BLaER1 (cell line): ENCODE measurements around the gene CCSER1.

Experiments used
- H3K27ac ChIP-seq: shearing (Covaris generic); formaldehyde crosslinking; 2 replicates; pipeline ENCODE4 v1.8.1; 2022
- H3K27me3 ChIP-seq: shearing (Covaris generic); formaldehyde crosslinking; 2 replicates; pipeline ENCODE4 v1.8.1; 2022
- H3K36me3 ChIP-seq: shearing (Covaris generic); formaldehyde crosslinking; 2 replicates; pipeline ENCODE4 v1.8.1; 2022
- H3K4me1 ChIP-seq: shearing (Covaris generic); formaldehyde crosslinking; 2 replicates; pipeline ENCODE4 v1.8.1; 2022
- H3K4me2 ChIP-seq: shearing (Covaris generic); formaldehyde crosslinking; 2 replicates; pipeline ENCODE4 v1.8.1; 2022
- H3K4me3 ChIP-seq: shearing (Covaris generic); formaldehyde crosslinking; 2 replicates; pipeline ENCODE4 v1.8.1; 2022
- H3K9ac ChIP-seq: shearing (Covaris generic); formaldehyde crosslinking; 2 replicates; pipeline ENCODE4 v1.8.1; 2022
- H3K9me3 ChIP-seq: shearing (Covaris generic); formaldehyde crosslinking; 2 replicates; pipeline ENCODE4 v1.8.1; 2022
- H4K20me1 ChIP-seq: shearing (Covaris generic); formaldehyde crosslinking; 2 replicates; pipeline ENCODE4 v1.8.1; 2022
- Cebpa-rat ChIP-seq: shearing (Covaris generic); IDR thresholded peaks from 2 replicates; pipeline ENCODE4 v1.8.1; 2022

The CCSER1 gene

GRCh38 chr4:90757534-90758060, 630.4 kb downstream of the CCSER1 start:
- H3K4me3 ChIP-seq = no peak overlapping the region
- no peak overlapping the region for H3K9ac ChIP-seq
- no peaks in the 10 kb centered on the region for H4K20me1 ChIP-seq
- no peaks in the 10 kb centered on the region for H3K4me1 ChIP-seq
- no peak overlapping the region for H3K27ac ChIP-seq
- no peak overlapping the region for H3K4me2 ChIP-seq
- no peaks in the 10 kb centered on the region for H3K9me3 ChIP-seq
- H3K27me3 ChIP-seq = no peaks in the 10 kb centered on the region
- TF ChIP-seq Cebpa-rat = no peak
- H3K36me3 ChIP-seq = no peaks in the 10 kb centered on the region

DNA sequence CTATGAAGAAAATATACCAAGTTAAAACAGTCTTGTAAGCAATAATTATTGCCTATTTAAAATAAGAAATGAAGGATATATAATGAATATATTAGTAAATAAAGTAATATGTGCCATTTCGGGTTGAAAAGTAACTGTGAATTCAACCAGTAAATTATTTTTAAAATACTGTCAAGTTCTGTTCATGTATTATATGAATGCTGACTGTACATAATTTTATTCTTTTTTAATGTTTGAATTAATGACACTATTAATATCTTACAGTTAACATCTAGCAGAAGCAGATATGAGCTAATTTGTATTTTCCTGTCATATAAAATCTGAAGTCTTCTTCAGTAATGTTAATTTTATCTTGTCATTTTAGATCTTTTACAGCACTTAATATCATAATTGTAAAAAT, 632.9 kb downstream of the CCSER1 start:
- H3K4me2 ChIP-seq = no peak overlapping the region
- no peaks in the 10 kb centered on the region for H3K9me3 ChIP-seq
- H3K4me1 ChIP-seq = no peaks in the 10 kb centered on the region
- H3K36me3 ChIP-seq = no peaks in the 10 kb centered on the region
- no peak overlapping the region for H3K27ac ChIP-seq
- H4K20me1 ChIP-seq = no peaks in the 10 kb centered on the region
- no peak overlapping the region for H3K4me3 ChIP-seq
- no peaks in the 10 kb centered on the region for H3K27me3 ChIP-seq
- no peak for TF ChIP-seq Cebpa-rat
- no peak overlapping the region for H3K9ac ChIP-seq

- no peak overlapping the region for H3K27ac ChIP-seq
- no peaks in the 10 kb centered on the region for H3K27me3 ChIP-seq
- no peaks in the 10 kb centered on the region for H3K9me3 ChIP-seq
These were observed 639.6 kb downstream of the CCSER1 start for GRCh38 chr4:90766837-90767236.

GRCh38 chr4:90769251-90769650, 642.1 kb downstream of the CCSER1 start:
- H3K4me2 ChIP-seq = no peak overlapping the region
- H4K20me1 ChIP-seq = no peaks in the 10 kb centered on the region
- no peaks in the 10 kb centered on the region for H3K36me3 ChIP-seq
- no peak for TF ChIP-seq Cebpa-rat
- H3K27ac ChIP-seq = no peak overlapping the region
- no peak overlapping the region for H3K4me3 ChIP-seq
- no peak overlapping the region for H3K9ac ChIP-seq
- H3K4me1 ChIP-seq = no peaks in the 10 kb centered on the region
- H3K27me3 ChIP-seq = no peaks in the 10 kb centered on the region
- H3K9me3 ChIP-seq = no peaks in the 10 kb centered on the region

More at GRCh38 chr4:90766837-90767236, 639.6 kb downstream of the CCSER1 start:
- no peaks in the 10 kb centered on the region for H3K4me1 ChIP-seq
- H3K4me3 ChIP-seq = no peak overlapping the region
- no peak overlapping the region for H3K4me2 ChIP-seq
- H3K9ac ChIP-seq = no peak overlapping the region
- H4K20me1 ChIP-seq = no peaks in the 10 kb centered on the region
- H3K36me3 ChIP-seq = no peaks in the 10 kb centered on the region
- TF ChIP-seq Cebpa-rat = no peak

DNA sequence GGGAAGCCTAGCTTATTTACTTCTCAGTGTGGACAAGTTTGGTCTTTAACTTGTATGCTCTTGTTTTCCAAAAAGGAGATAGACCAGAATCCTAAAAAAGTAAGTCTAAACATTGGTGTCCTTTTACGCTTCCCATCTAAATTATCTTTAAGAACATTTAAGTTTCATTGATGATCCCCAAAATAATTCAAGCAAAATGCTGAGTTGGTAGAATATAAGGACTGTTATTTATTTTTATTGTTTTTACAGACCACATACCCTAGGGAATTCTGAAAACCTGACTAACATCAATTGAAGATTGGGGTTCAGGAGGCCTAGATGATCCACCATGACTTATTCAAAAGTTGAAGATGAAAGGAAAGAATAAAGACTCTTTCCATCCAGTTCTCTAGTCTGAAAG, 653.0 kb downstream of the CCSER1 start:
- Histone ChIP-seq H3K4me2 (no peak overlapping the region), H3K36me3 (no peaks in the 10 kb centered on the region), H3K27me3 (no peaks in the 10 kb centered on the region), H4K20me1 (no peaks in the 10 kb centered on the region), H3K4me3 (no peak overlapping the region), H3K4me1 (no peaks in the 10 kb centered on the region), H3K9me3 (no peaks in the 10 kb centered on the region), H3K27ac (no peak overlapping the region), H3K9ac (no peak overlapping the region)
- no peak for TF ChIP-seq Cebpa-rat

DNA sequence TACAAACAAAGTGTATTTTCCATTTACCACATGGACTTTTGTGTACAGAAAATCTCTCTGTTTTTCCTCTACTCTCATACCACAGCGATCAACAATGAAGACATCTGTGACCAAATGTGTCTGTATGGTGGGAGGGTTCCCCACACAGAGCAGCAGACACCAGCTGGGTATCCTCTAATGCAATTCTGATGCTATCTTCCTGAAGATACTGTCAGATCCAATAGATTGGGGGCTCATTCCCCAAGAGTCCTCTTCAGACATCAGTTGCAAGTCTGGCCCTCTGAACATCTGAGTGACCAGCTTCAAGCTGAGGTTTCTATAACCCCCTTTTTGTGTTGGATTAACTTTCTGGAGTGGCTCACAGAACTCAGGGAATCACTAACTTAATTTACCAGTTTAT, 659.4 kb downstream of the CCSER1 start:
- Histone ChIP-seq H4K20me1 (no peaks in the 10 kb centered on the region), H3K9me3 (no peaks in the 10 kb centered on the region), H3K36me3 (no peaks in the 10 kb centered on the region), H3K27me3 (no peaks in the 10 kb centered on the region), H3K4me2 (no peak overlapping the region), H3K4me1 (no peaks in the 10 kb centered on the region), H3K27ac (no peak overlapping the region), H3K4me3 (no peak overlapping the region), H3K9ac (no peak overlapping the region)
- TF ChIP-seq Cebpa-rat = no peak

GRCh38 chr4:90792696-90793095, 665.5 kb downstream of the CCSER1 start:
- Histone ChIP-seq H4K20me1 (no peaks in the 10 kb centered on the region), H3K9me3 (no peaks in the 10 kb centered on the region), H3K4me1 (no peaks in the 10 kb centered on the region), H3K27me3 (no peaks in the 10 kb centered on the region), H3K36me3 (no peaks in the 10 kb centered on the region), H3K9ac (no peak overlapping the region), H3K4me3 (no peak overlapping the region), H3K27ac (no peak overlapping the region), H3K4me2 (no peak overlapping the region)
- TF ChIP-seq Cebpa-rat = no peak

DNA sequence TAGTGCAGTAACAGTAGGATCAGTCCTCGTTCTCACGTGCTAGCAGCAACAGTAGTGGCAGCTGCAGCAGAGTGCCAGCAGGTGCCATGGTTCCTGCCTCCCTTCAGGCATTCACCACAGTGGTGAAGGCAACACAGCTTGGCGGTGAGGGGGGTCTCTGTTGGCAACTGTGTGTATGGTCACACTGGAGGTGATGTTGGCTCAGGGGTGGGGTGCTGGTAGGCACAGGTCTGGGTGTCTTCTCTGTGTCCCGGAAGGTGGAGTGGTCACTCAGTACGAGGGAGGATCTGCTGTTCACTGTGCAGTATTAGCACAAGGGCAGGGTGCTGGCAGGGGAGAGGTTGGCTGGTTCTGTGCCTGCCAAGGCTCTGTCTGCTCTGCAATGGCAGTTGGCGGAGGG, 671.8 kb downstream of the CCSER1 start:
- Histone ChIP-seq H3K9ac (no peak overlapping the region), H3K27ac (no peak overlapping the region), H3K36me3 (no peaks in the 10 kb centered on the region), H4K20me1 (no peaks in the 10 kb centered on the region), H3K4me2 (no peak overlapping the region), H3K4me3 (no peak overlapping the region), H3K9me3 (no peaks in the 10 kb centered on the region), H3K27me3 (no peaks in the 10 kb centered on the region), H3K4me1 (no peaks in the 10 kb centered on the region)
- no peak for TF ChIP-seq Cebpa-rat

GRCh38 chr4:90799895-90800294, 672.7 kb downstream of the CCSER1 start:
- no peaks in the 10 kb centered on the region for H3K4me1 ChIP-seq
- no peaks in the 10 kb centered on the region for H3K36me3 ChIP-seq
- no peak overlapping the region for H3K9ac ChIP-seq
- H3K27ac ChIP-seq = no peak overlapping the region
- TF ChIP-seq Cebpa-rat = no peak
- H3K27me3 ChIP-seq = no peaks in the 10 kb centered on the region
- H3K4me3 ChIP-seq = no peak overlapping the region
- no peak overlapping the region for H3K4me2 ChIP-seq
- H4K20me1 ChIP-seq = no peaks in the 10 kb centered on the region
- no peaks in the 10 kb centered on the region for H3K9me3 ChIP-seq

GRCh38 chr4:90815569-90815968, 688.4 kb downstream of the CCSER1 start:
- no peaks in the 10 kb centered on the region for H3K4me1 ChIP-seq
- no peak overlapping the region for H3K27ac ChIP-seq
- H3K4me3 ChIP-seq = no peak overlapping the region
- H3K27me3 ChIP-seq = no peaks in the 10 kb centered on the region
- no peaks in the 10 kb centered on the region for H3K36me3 ChIP-seq
- no peaks in the 10 kb centered on the region for H4K20me1 ChIP-seq
- H3K4me2 ChIP-seq = no peak overlapping the region
- TF ChIP-seq Cebpa-rat = no peak
- H3K9me3 ChIP-seq = peaks cover 17% of the 10 kb centered on the region
- H3K9ac ChIP-seq = no peak overlapping the region

GRCh38 chr4:90816754-90817153, 689.6 kb downstream of the CCSER1 start:
- no peak for TF ChIP-seq Cebpa-rat
- no peak overlapping the region for H3K4me2 ChIP-seq

More at GRCh38 chr4:90816754-90817153, 689.6 kb downstream of the CCSER1 start:
- Histone ChIP-seq H3K36me3 (no peaks in the 10 kb centered on the region), H3K27ac (no peak overlapping the region), H3K9me3 (peaks cover 17% of the 10 kb centered on the region), H3K4me3 (no peak overlapping the region), H4K20me1 (no peaks in the 10 kb centered on the region), H3K9ac (no peak overlapping the region), H3K27me3 (no peaks in the 10 kb centered on the region), H3K4me1 (no peaks in the 10 kb centered on the region)
